IPS-18c (cell line): ENCODE data around the gene NAV1.

ENCODE experiments used
- H3K4me3 ChIP-seq: 2 replicates; pipeline ENCODE4 v1.7.0; 2013; ENCODE audit warnings: low read depth, mild to moderate bottlenecking, low read length, moderate library complexity; ENCODE audit not compliant: insufficient read depth
- H3K9me3 ChIP-seq: one replicate; pipeline ENCODE4 v1.6.1; 2013; ENCODE audit warnings: mild to moderate bottlenecking, low read length, moderate library complexity; ENCODE audit not compliant: control insufficient read depth, insufficient read depth

Gene NAV1

GRCh38 chr1:201585093-201585483, 46.2 kb downstream of the NAV1 start:
- Histone ChIP-seq H3K9me3 (no peaks in the 10 kb centered on the region), H3K4me3 (no peak overlapping the region)

- H3K4me3 ChIP-seq, result no peak overlapping the region
- H3K9me3 ChIP-seq, result no peaks in the 10 kb centered on the region
Measured at GRCh38 chr1:201585901-201586300, 47.0 kb downstream of the NAV1 start.

GRCh38 chr1:201586806-201587205, 47.9 kb downstream of the NAV1 start:
- H3K4me3 ChIP-seq, result no peak overlapping the region
- no peaks in the 10 kb centered on the region for H3K9me3 ChIP-seq

- Histone ChIP-seq H3K4me3 (no peak overlapping the region), H3K9me3 (no peaks in the 10 kb centered on the region)
Measured at GRCh38 chr1:201587729-201588128, 48.8 kb downstream of the NAV1 start.
